Astrocyte (in vitro differentiated cells and primary cell): Measurements from ENCODE around the gene DUSP16. TPM values are rescaled to one million over a fixed set of nuclear protein-coding genes. Genes with fewer than 3 reads are reported as not detected.

Experiments used
- DNase-seq: peaks from one replicate; pipeline ENCODE4 v3.0.0-alpha.2; 2010; ENCODE audit warnings: low read depth
- FAIRE-seq: peaks from 2 replicates; lab custom pipeline; 2011; peaks lifted over from hg19 to GRCh38; lab: Jason Lieb, UNC
- H2AFZ ChIP-seq: 2 replicates; pipeline ENCODE4 v1.6.0; 2012; ENCODE audit warnings: low read depth, low read length, inconsistent platforms
- H3K27ac ChIP-seq: 2 replicates; pipeline ENCODE4 v1.5.1; 2011; ENCODE audit warnings: low read depth, low read length, inconsistent platforms
- H3K27me3 ChIP-seq: 2 replicates; pipeline ENCODE4 v1.6.0; 2011; ENCODE audit warnings: low read length, inconsistent platforms; ENCODE audit not compliant: insufficient read depth
- H3K36me3 ChIP-seq: 2 replicates; pipeline ENCODE4 v1.5.1; 2011; ENCODE audit warnings: low read length, inconsistent platforms; ENCODE audit not compliant: insufficient read depth
- H3K4me1 ChIP-seq: 2 replicates; pipeline ENCODE4 v1.5.1; 2011; ENCODE audit warnings: low read length, inconsistent platforms; ENCODE audit not compliant: insufficient read depth
- H3K4me2 ChIP-seq: 2 replicates; pipeline ENCODE4 v1.6.0; 2012; ENCODE audit warnings: low read length, inconsistent platforms
- H3K4me3 ChIP-seq: 2 replicates; pipeline ENCODE4 v1.5.1; 2011; ENCODE audit warnings: low read depth, mild to moderate bottlenecking, low read length, inconsistent platforms; ENCODE audit not compliant: insufficient read depth
- H3K79me2 ChIP-seq: 2 replicates; pipeline ENCODE4 v1.6.0; 2012; ENCODE audit warnings: mild to moderate bottlenecking, low read length, inconsistent platforms; ENCODE audit not compliant: insufficient read depth
- H3K9ac ChIP-seq: 2 replicates; pipeline ENCODE4 v1.6.0; 2012; ENCODE audit warnings: mild to moderate bottlenecking, low read length, inconsistent platforms
- H3K9me3 ChIP-seq: 2 replicates; pipeline ENCODE4 v1.5.1; 2012; ENCODE audit warnings: low read depth, mild to moderate bottlenecking, low read length, inconsistent platforms; ENCODE audit not compliant: insufficient read depth
- H4K20me1 ChIP-seq: 2 replicates; pipeline ENCODE4 v1.6.0; 2012; ENCODE audit warnings: low read length, inconsistent platforms; ENCODE audit not compliant: insufficient read depth
- H3K27ac Mint-ChIP-seq: one replicate; pipeline ENCODE4 v1.8.0; 2021; ENCODE audit warnings: mild to moderate bottlenecking, mixed read lengths; ENCODE audit not compliant: unreplicated experiment
- H3K27me3 Mint-ChIP-seq: one replicate; pipeline ENCODE4 v1.8.0; 2021; ENCODE audit warnings: low read depth, mixed read lengths; ENCODE audit not compliant: unreplicated experiment
- H3K36me3 Mint-ChIP-seq: one replicate; pipeline ENCODE4 v1.8.0; 2021; ENCODE audit warnings: low read depth, mixed read lengths; ENCODE audit not compliant: unreplicated experiment
- H3K4me1 Mint-ChIP-seq: one replicate; pipeline ENCODE4 v1.8.0; 2021; ENCODE audit warnings: low read depth, mixed read lengths; ENCODE audit not compliant: unreplicated experiment
- H3K4me3 Mint-ChIP-seq: one replicate; pipeline ENCODE4 v1.8.0; 2021; ENCODE audit warnings: mild to moderate bottlenecking, moderate library complexity, mixed read lengths; ENCODE audit not compliant: unreplicated experiment
- H3K9me3 Mint-ChIP-seq: one replicate; pipeline ENCODE4 v1.8.0; 2021; ENCODE audit warnings: mild to moderate bottlenecking, mixed read lengths; ENCODE audit not compliant: unreplicated experiment
- CTCF ChIP-seq: IDR thresholded peaks from 2 replicates; pipeline ENCODE4 v1.5.1; 2011; ENCODE audit warnings: low read depth, mild to moderate bottlenecking, inconsistent platforms, low read length, moderate library complexity; ENCODE audit not compliant: insufficient read depth
- EZH2 ChIP-seq: IDR thresholded peaks from 2 replicates; pipeline ENCODE4 v1.6.1; 2012; ENCODE audit warnings: mild to moderate bottlenecking, low read length, inconsistent platforms; ENCODE audit not compliant: insufficient read depth
- total RNA-seq: library from RNA; stranded (reverse); gene quantifications from 2 replicates; pipeline ENCODE4 v1.2.1, GENCODE V29; 2021

The DUSP16 gene
- total RNA-seq, 1 donor from 2014 or later: 24.2 TPM

- H3K4me1 Mint-ChIP-seq: peaks cover 12% of the 10 kb centered on the region
- Histone ChIP-seq H3K9me3 (no peaks in the 10 kb centered on the region), H3K27ac (no peak overlapping the region), H3K36me3 (no peaks in the 10 kb centered on the region), H3K9ac (peak overlapping the region; percentile 99), H2AFZ (no peak overlapping the region), H3K4me3 (no peak overlapping the region), H4K20me1 (peaks cover 12% of the 10 kb centered on the region), H3K27me3 (no peaks in the 10 kb centered on the region), H3K79me2 (peaks cover 66% of the 10 kb centered on the region), H3K4me1 (peaks cover 10% of the 10 kb centered on the region), H3K4me2 (peak overlapping the region; percentile 95)
- H3K9me3 Mint-ChIP-seq: peaks cover under 1% of the 10 kb centered on the region
- H3K36me3 Mint-ChIP-seq: no peaks in the 10 kb centered on the region
- H3K27me3 Mint-ChIP-seq: no peaks in the 10 kb centered on the region
- TF ChIP-seq EZH2 (no peak), CTCF (no peak)
- peak overlapping the region; percentile 85 for H3K4me3 Mint-ChIP-seq
- no peak for FAIRE-seq
- DNase-seq: no peak
- peak overlapping the region; percentile 77 for H3K27ac Mint-ChIP-seq
These were observed 2.9 kb downstream of the DUSP16 start for GRCh38 chr12:12559719-12560296.

GRCh38 chr12:12558291-12558690 is 4.4 kb downstream of the DUSP16 start:
- H3K9me3 Mint-ChIP-seq: no peaks in the 10 kb centered on the region
- H3K27me3 Mint-ChIP-seq: no peaks in the 10 kb centered on the region
- Histone ChIP-seq H3K4me2 (no peak overlapping the region), H3K79me2 (peaks cover 80% of the 10 kb centered on the region), H3K9me3 (no peaks in the 10 kb centered on the region), H3K36me3 (no peaks in the 10 kb centered on the region), H3K4me1 (peaks cover 4% of the 10 kb centered on the region), H3K9ac (no peak overlapping the region), H3K4me3 (no peak overlapping the region), H2AFZ (no peak overlapping the region), H3K27me3 (no peaks in the 10 kb centered on the region), H3K27ac (no peak overlapping the region), H4K20me1 (peaks cover 14% of the 10 kb centered on the region)
- no peak overlapping the region for H3K27ac Mint-ChIP-seq
- H3K36me3 Mint-ChIP-seq: no peaks in the 10 kb centered on the region
- no peak for FAIRE-seq
- H3K4me1 Mint-ChIP-seq: peaks cover 12% of the 10 kb centered on the region
- TF ChIP-seq CTCF (no peak), EZH2 (no peak)
- H3K4me3 Mint-ChIP-seq: no peak overlapping the region
- no peak for DNase-seq

- no peak overlapping the region for H3K4me3 Mint-ChIP-seq
- Histone ChIP-seq H3K79me2 (peaks cover 84% of the 10 kb centered on the region), H3K9me3 (no peaks in the 10 kb centered on the region), H3K4me3 (no peak overlapping the region), H3K4me1 (no peaks in the 10 kb centered on the region), H2AFZ (no peak overlapping the region), H3K27ac (no peak overlapping the region), H3K9ac (no peak overlapping the region), H3K27me3 (no peaks in the 10 kb centered on the region), H3K4me2 (no peak overlapping the region), H4K20me1 (peaks cover 14% of the 10 kb centered on the region), H3K36me3 (no peaks in the 10 kb centered on the region)
- H3K9me3 Mint-ChIP-seq: no peaks in the 10 kb centered on the region
- H3K27me3 Mint-ChIP-seq: no peaks in the 10 kb centered on the region
- no peaks in the 10 kb centered on the region for H3K36me3 Mint-ChIP-seq
- no peak overlapping the region for H3K27ac Mint-ChIP-seq
- TF ChIP-seq EZH2 (no peak), CTCF (no peak)
- DNase-seq (no peak), FAIRE-seq (no peak)
- peaks cover 9% of the 10 kb centered on the region for H3K4me1 Mint-ChIP-seq
These were observed 4.9 kb downstream of the DUSP16 start for GRCh38 chr12:12557733-12558132.
